SH-SY5Y (cell line): ENCODE results near the gene TBX15.

Experiments
- GATA2 ChIP-seq: IDR thresholded peaks from 2 replicates; pipeline ENCODE4 v1.6.1; 2011; ENCODE audit warnings: mild to moderate bottlenecking, low read depth, low read length
- GATA3 ChIP-seq: IDR thresholded peaks from 2 replicates; pipeline ENCODE4 v1.6.1; 2011; ENCODE audit warnings: low read depth, mild to moderate bottlenecking, low read length, moderate library complexity

TBX15 gene

GRCh38 chr1:118984722-118985639 lies 3.2 kb downstream of the TBX15 start:
- TF ChIP-seq GATA2 (no peak), GATA3 (no peak)

GRCh38 chr1:118984086-118984721 lies 3.9 kb downstream of the TBX15 start:
- TF ChIP-seq GATA2 (no peak), GATA3 (no peak)

GRCh38 chr1:118983558-118984041 lies 4.5 kb downstream of the TBX15 start:
- TF ChIP-seq GATA3 (no peak), GATA2 (no peak)

GRCh38 chr1:118982821-118983557 lies 5.2 kb downstream of the TBX15 start:
- no peak for TF ChIP-seq GATA3
- TF ChIP-seq GATA2 = no peak

GRCh38 chr1:118982266-118982665 lies 5.9 kb downstream of the TBX15 start:
- TF ChIP-seq GATA2 (no peak), GATA3 (no peak)

GRCh38 chr1:118981436-118981835 lies 6.7 kb downstream of the TBX15 start:
- TF ChIP-seq GATA2 = no peak

GRCh38 chr1:118979754-118980575 lies 8.2 kb downstream of the TBX15 start:
- TF ChIP-seq GATA2 (no peak), GATA3 (no peak)

- TF ChIP-seq GATA2 = no peak
- TF ChIP-seq GATA3 = no peak
Observed at GRCh38 chr1:118978914-118979701, 9.0 kb downstream of the TBX15 start.

- TF ChIP-seq GATA2 (no peak), GATA3 (no peak)
Observed at GRCh38 chr1:118977600-118977999, 10.5 kb downstream of the TBX15 start.

- no peak for TF ChIP-seq GATA3
- TF ChIP-seq GATA2 = no peak
Observed at GRCh38 chr1:118974661-118975060, 13.5 kb downstream of the TBX15 start.

GRCh38 chr1:118973531-118974137 lies 14.5 kb downstream of the TBX15 start:
- TF ChIP-seq GATA3 (no peak), GATA2 (no peak)

GRCh38 chr1:118973032-118973431 lies 15.1 kb downstream of the TBX15 start:
- TF ChIP-seq GATA3 (no peak), GATA2 (no peak)

GRCh38 chr1:118970451-118970850 lies 17.7 kb downstream of the TBX15 start:
- TF ChIP-seq GATA2 = no peak
- no peak for TF ChIP-seq GATA3
